Body of pancreas (tissue), 4 donors: ENCODE data around the gene GSG1L.

Source experiments
- POLR2A ChIP-seq, 3 donors: fragments of 450-650 bp; IDR thresholded peaks; one replicate each; pipeline ENCODE4 v1.6.1; 2016; ENCODE audit warnings: antibody characterized with exemption in 3 of 3, mild to moderate bottlenecking in 2 of 3
- TF ChIP-seq, protein P1 (sequence below), 7 experiments: fragments of 450-650 bp in 4 of 7; fragments of 200-600 bp in 3 of 7; sonication (generic) in 3 of 7; IDR thresholded peaks; one replicate each; pipeline ENCODE4 v1.5.1; 2016 to 2019; ENCODE audit warnings: antibody characterized with exemption in 7 of 7

DNA sequence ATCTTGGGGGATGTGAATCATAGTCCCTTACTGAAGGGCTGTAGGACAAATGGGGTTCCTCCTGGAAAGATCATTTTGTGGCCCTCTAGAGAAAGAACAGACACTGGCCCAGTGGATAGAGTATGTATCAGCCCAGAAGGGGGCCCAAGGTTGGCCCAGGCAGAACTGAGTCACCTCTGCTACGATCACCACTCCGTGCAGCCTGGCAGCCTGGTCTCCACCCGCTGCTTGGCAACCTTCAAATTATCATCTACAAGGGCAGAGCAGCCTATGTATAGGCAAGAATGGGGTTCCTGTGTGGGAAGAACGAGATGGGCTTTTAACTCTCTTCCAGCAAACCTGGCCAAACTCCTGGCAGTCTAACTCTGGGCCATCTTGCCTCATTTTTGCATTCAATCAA is 61.9 kb downstream of the GSG1L start:
- TF ChIP-seq, protein P1, sequence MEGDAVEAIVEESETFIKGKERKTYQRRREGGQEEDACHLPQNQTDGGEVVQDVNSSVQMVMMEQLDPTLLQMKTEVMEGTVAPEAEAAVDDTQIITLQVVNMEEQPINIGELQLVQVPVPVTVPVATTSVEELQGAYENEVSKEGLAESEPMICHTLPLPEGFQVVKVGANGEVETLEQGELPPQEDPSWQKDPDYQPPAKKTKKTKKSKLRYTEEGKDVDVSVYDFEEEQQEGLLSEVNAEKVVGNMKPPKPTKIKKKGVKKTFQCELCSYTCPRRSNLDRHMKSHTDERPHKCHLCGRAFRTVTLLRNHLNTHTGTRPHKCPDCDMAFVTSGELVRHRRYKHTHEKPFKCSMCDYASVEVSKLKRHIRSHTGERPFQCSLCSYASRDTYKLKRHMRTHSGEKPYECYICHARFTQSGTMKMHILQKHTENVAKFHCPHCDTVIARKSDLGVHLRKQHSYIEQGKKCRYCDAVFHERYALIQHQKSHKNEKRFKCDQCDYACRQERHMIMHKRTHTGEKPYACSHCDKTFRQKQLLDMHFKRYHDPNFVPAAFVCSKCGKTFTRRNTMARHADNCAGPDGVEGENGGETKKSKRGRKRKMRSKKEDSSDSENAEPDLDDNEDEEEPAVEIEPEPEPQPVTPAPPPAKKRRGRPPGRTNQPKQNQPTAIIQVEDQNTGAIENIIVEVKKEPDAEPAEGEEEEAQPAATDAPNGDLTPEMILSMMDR (IDR thresholded peaks at IDR 0.05), result no peak
- TF ChIP-seq POLR2A (IDR thresholded peaks at IDR 0.05), result no peak
